GM12864 (cell line): ENCODE measurements around the gene RBM19.

Source experiments
- DNase-seq: peaks from one replicate; pipeline ENCODE4 v3.0.0-alpha.2; 2011; ENCODE audit warnings: low read depth
- H3K4me3 ChIP-seq: 2 replicates; pipeline ENCODE4 v1.5.1; 2011; ENCODE audit warnings: mild to moderate bottlenecking, low read depth, low read length, control low read depth
- TF ChIP-seq, protein P1 (sequence below): IDR thresholded peaks from 2 replicates; pipeline ENCODE4 v1.5.1; 2011; ENCODE audit warnings: low read depth, mild to moderate bottlenecking, moderate library complexity, low read length, control low read depth, inconsistent platforms; ENCODE audit errors: missing control alignments

Gene RBM19

DNA sequence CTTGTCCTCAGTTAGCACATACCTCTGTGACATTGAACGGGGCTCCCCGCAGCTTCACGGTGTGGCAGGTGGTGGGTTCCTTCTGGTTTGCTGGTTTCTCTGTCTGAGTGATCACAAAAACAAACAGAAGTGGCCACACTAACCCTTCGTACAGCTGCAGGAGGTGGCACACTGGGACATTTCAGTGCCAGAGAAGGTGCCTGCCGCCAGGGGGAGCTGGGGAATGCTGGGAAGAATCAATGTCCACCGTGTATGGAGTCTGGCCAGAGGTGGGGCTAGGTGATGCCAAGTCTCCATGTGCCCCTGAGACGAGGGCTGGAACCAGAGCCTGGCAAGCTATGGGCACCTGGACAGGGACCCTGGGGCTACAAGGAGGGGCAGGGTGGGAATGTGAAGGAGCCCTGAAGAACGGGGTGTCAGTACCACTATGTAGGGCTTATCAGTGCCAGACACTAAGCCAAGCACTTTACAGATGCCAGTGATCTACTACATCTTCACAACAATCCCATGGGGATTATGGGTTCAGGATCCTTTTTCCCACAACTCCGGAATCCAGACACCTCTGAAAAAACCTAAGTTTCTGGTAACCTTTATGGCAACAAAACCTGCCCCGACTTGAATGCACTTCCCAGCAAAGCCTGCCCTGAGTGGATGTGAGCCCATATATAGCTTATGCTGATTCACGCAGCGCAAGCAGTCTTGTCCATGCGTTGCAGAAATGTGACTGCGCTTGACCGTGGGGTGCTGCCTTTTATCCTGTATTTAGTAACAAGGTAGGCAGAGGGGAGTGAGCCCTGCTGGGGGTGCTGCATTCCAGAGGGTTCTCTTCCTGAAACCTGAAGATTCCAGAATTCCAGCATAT lies 10.8 kb downstream of the RBM19 start:
- H3K4me3 ChIP-seq: no peak overlapping the region
- DNase-seq: no peak
- TF ChIP-seq, protein P1, sequence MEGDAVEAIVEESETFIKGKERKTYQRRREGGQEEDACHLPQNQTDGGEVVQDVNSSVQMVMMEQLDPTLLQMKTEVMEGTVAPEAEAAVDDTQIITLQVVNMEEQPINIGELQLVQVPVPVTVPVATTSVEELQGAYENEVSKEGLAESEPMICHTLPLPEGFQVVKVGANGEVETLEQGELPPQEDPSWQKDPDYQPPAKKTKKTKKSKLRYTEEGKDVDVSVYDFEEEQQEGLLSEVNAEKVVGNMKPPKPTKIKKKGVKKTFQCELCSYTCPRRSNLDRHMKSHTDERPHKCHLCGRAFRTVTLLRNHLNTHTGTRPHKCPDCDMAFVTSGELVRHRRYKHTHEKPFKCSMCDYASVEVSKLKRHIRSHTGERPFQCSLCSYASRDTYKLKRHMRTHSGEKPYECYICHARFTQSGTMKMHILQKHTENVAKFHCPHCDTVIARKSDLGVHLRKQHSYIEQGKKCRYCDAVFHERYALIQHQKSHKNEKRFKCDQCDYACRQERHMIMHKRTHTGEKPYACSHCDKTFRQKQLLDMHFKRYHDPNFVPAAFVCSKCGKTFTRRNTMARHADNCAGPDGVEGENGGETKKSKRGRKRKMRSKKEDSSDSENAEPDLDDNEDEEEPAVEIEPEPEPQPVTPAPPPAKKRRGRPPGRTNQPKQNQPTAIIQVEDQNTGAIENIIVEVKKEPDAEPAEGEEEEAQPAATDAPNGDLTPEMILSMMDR: peak; percentile 45

DNA sequence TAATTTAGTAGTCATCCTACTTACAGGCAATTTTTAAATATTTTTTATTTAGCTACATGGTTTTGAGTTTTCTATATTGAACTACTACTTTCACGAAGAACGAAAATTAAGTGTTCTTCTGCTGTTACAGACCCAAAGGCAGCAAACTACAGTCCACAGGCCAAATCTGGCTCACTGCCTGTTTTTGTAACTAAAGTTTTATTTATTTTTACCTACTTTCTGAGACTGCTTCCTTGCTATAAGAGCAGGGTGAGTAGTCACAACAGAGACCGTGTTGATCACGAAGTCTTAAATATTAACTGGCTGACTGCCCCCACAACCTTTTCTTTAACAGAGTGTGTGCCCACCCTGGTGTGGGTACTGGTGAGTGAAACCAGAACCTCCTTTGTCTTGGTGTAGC lies 11.6 kb downstream of the RBM19 start:
- DNase-seq: no peak
- TF ChIP-seq, protein P1: no peak
- H3K4me3 ChIP-seq: no peak overlapping the region

DNA sequence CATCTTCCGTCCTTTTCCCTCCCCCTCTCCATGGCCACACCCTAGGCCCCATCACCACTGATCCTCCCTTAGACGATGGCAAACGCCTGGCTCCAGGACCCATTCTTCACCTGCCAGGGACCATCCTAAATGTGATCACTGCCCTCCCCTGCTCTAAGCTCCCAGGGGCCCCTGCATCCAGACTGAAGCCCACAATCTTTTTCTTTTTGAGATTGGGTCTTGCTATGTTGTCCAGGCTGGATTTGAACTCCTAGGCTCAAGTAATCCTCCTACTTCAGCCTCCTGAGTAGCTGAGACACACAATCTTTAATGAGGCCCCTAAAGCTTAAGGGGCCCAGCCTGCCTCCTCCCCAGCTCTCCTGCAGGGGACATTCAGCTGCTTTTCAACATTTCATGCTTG lies 15.3 kb downstream of the RBM19 start:
- no peak for DNase-seq
- H3K4me3 ChIP-seq: no peak overlapping the region
- TF ChIP-seq, protein P1: no peak

DNA sequence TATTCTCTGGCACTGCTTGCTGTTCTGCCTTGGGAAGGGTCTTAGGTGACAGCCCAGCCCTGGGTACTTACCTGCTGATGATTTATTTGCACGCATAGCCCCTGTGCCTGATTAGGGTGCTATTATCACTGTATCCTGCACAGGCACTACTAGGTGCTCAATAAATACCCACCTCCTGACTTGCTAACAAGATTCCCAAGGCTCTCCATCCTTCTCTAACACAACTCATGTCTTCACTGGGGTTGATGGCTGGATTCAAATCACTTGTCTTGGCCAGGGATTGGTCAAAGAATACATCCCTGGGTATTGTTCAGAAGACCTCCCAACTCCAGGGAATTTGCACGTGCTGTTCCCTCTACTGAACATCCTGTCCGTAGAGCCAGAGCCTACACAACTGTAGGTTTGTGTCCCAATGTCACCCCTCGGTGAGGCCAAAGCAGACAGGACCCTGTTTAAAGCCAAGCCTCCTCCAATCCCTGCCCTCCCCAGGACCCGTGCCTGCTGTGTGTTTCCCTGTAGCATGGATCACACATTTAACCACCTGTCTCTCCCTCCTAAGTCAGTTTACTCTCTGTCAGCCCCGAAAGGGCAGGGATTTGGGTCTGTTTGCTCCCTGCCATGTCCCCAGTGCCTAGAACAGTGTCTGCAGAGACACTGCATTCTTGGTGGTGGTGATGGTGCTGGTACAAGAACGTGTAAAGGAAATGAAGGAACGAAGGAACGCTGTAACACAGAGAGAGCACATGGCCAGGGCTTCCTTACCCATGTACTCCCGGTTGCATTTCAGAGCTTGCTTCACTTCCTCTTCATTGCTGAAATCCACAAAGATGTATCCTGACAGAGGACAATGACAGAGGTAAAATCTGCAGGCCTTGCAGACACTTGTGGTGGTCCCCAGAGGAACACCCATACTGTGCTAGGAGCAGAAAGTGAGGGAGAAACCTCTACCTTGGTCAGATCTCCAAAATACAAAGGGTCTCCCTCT lies 16.5 kb downstream of the RBM19 start:
- DNase-seq: no peak
- H3K4me3 ChIP-seq: no peak overlapping the region
- TF ChIP-seq, protein P1: no peak

DNA sequence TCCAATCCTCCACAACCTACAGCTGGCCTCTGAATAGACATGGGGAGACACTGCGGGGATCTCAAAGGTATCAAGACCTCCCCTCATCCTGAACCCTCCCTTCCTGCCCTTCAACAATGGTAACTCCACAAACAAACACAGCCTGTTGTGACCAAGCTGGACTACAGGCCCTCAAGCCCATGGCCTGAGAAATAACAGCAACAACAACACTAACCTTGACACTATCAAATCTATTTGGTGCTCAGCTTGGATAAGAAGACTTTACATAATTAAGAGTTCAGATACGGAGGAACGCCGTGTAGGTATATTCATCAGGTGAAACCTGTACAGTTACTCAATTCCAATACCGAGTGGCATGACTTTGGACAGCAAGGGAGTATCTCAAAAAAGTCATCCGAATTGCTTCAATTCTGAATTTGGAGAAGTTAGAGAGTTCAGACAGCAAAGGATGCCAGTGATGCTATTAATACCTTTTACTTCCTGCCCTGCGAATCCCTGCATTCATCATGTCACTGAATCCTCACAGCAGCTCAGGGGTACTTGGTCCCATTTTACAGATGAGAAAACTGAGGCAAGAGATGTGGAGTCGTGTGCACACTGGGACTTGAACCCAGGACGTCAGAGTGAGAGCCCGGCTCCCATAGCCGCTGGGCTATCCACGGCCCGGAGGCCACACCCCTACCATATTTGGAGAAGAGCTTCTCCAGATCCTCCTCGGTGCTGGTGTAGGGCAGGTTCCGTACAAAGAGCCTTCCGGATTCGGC lies 17.8 kb downstream of the RBM19 start:
- no peak for DNase-seq
- TF ChIP-seq, protein P1: no peak
- no peak overlapping the region for H3K4me3 ChIP-seq

DNA sequence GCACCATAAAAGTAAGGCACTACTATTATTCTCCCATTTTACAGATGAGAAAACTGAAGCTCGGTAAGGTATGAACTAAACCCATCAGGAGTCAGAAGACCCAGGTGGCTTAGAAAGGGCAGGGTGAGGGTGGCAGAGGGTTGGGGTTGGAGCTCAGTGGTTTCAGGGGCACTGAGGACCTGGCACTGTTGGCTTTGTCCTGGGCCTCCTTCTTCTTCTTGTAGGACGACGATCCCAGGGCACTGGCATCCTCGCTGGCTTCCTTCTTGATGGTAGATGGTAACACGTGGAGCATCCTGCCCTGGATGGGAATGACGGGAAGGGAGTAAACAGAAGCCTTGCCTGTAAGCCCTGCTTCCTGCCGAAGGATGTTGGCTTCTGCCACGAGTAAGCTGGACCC lies 19.9 kb downstream of the RBM19 start:
- H3K4me3 ChIP-seq: no peak overlapping the region
- TF ChIP-seq, protein P1: no peak
- no peak for DNase-seq
